Loucy (cell line): ENCODE data around the gene TK1.

Experiments
- CTCF ChIP-seq: fragments of 200-600 bp; sonication (generic); conservative IDR thresholded peaks from 2 replicates; pipeline ENCODE4 v1.5.1; 2014; ENCODE audit warnings: mild to moderate bottlenecking, antibody characterized with exemption, low read length
- EZH2phosphoT487 ChIP-seq: fragments of 200-600 bp; IDR thresholded peaks from 2 replicates; pipeline ENCODE4 v1.6.1; 2018; ENCODE audit warnings: antibody characterized with exemption, mild to moderate bottlenecking, moderate library complexity, borderline replicate concordance

- TF ChIP-seq CTCF (no peak), EZH2phosphoT487 (no peak)
These were observed 51.9 kb downstream of the TK1 start for GRCh38 chr17:78134899-78135385.
